NB4 (cell line): ENCODE data around the gene MACROD2.

Experiments used
- POLR2A ChIP-seq: IDR thresholded peaks from 2 replicates; pipeline ENCODE4 v1.6.1; 2011; ENCODE audit warnings: mild to moderate bottlenecking; ENCODE audit not compliant: insufficient read length; ENCODE audit errors: extremely low read depth
- TF ChIP-seq, protein P1 (sequence below): IDR thresholded peaks from one replicate; pipeline ENCODE4 v1.5.1; 2012; ENCODE audit warnings: low read depth, low read length

- no peak for TF ChIP-seq POLR2A
- TF ChIP-seq, protein P1, sequence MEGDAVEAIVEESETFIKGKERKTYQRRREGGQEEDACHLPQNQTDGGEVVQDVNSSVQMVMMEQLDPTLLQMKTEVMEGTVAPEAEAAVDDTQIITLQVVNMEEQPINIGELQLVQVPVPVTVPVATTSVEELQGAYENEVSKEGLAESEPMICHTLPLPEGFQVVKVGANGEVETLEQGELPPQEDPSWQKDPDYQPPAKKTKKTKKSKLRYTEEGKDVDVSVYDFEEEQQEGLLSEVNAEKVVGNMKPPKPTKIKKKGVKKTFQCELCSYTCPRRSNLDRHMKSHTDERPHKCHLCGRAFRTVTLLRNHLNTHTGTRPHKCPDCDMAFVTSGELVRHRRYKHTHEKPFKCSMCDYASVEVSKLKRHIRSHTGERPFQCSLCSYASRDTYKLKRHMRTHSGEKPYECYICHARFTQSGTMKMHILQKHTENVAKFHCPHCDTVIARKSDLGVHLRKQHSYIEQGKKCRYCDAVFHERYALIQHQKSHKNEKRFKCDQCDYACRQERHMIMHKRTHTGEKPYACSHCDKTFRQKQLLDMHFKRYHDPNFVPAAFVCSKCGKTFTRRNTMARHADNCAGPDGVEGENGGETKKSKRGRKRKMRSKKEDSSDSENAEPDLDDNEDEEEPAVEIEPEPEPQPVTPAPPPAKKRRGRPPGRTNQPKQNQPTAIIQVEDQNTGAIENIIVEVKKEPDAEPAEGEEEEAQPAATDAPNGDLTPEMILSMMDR = no peak
Measured at GRCh38 chr20:14892782-14893181, 897.5 kb downstream of the MACROD2 start.
